AG09319 (cell line): ENCODE measurements around the gene RNASE7.

Experiments used
- DNase-seq: peaks from one replicate; pipeline ENCODE4 v3.0.0-alpha.2; 2010; ENCODE audit warnings: low read depth; ENCODE audit errors: extremely low read depth
- CTCF ChIP-seq: IDR thresholded peaks from 2 replicates; pipeline ENCODE4 v1.5.1; 2011; ENCODE audit warnings: low read depth, mild to moderate bottlenecking, inconsistent platforms, low read length, moderate library complexity

The RNASE7 gene

DNA sequence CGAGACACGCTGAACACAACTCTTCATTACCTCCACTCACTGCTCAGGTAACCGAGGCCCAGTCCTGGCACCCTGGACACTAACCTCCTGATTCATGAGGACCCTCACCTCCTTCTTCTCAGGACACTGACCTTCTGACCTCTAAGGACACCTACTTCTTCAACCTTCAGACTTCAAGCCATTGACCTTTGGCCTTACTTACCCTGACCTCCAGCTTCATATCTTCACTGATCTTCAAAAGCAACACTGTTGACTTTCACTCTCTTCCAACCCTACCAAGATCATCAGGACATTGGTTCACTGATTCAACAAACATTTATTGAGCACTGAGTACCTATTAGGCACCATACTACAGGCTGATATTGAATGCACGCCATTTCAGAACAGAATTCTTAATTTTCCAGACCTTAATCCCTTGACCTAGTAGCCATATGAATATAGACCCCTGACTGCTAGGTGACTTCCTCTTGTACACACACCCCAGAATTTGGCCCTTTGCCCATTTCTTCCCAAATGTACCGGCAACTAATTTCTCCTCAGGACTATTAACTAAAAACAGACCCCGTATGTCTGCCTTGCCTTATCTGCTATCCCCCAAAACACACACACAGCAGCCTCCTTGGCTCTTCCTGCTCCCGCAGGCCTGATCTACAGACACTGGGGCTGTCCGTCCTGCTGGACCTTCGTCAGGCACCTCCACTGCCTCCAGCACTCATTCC is 33.7 kb downstream of the RNASE7 start:
- no peak for DNase-seq
- TF ChIP-seq CTCF: no peak

DNA sequence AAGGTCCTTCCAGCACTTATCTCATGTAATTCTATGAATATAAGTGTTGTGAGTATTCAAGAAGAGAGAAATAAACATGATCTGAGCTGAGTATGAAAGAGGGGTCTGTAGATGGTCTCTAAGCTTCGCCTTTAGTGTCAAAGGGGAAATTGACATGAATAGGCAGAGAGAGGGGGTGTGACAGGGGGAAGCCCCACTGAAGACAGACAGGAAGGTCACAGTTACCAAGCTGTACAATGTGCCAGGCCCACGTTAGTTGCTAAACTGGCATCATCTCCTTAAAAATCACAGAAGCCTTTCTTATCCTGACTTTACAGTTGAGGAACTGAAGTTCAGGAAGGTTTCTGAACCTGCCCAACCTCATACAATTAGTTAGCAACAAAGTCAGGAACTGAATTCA is 35.5 kb downstream of the RNASE7 start:
- TF ChIP-seq CTCF: no peak
- DNase-seq: no peak

- DNase-seq: no peak
- no peak for TF ChIP-seq CTCF
Measured at GRCh38 chr14:21078287-21078686, 36.1 kb downstream of the RNASE7 start.

DNA sequence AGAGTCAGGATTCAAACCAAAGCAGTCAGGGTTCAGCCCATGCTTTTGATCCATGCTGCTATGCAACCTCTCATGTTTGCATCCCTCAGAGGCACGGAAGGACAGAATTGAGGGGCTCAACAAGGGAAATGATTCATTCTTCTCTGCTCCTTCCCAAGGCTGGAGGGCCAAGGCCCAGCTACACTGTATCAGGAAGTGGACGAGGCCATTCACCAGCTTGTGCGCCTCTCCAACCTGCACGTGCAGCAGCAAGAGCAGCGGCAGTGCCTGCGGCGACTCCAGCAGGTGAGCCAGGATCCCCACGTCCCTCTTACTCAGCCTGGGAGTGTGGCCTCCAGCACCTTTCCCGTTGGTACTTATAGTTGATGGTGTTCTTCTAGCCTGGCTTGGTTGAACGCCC is 36.6 kb downstream of the RNASE7 start:
- no peak for TF ChIP-seq CTCF
- DNase-seq: no peak

DNA sequence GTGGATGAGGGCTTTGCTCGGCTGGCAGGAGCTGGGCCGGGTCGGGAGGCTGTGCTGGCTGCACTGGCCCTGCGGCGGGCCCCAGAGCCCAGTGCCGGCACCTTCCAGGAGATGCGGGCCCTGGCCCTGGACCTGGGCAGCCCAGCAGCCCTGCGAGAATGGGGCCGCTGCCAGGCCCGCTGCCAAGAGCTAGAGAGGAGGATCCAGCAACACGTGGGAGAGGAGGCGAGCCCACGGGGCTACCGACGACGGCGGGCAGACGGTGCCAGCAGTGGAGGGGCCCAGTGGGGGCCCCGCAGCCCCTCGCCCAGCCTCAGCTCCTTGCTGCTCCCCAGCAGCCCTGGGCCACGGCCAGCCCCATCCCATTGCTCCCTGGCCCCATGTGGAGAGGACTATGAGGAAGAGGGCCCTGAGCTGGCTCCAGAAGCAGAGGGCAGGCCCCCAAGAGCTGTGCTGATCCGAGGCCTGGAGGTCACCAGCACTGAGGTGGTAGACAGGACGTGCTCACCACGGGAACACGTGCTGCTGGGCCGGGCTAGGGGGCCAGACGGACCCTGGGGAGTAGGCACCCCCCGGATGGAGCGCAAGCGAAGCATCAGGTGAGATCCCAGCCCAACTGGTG is 39.5 kb downstream of the RNASE7 start:
- no peak for TF ChIP-seq CTCF
- DNase-seq: no peak

DNA sequence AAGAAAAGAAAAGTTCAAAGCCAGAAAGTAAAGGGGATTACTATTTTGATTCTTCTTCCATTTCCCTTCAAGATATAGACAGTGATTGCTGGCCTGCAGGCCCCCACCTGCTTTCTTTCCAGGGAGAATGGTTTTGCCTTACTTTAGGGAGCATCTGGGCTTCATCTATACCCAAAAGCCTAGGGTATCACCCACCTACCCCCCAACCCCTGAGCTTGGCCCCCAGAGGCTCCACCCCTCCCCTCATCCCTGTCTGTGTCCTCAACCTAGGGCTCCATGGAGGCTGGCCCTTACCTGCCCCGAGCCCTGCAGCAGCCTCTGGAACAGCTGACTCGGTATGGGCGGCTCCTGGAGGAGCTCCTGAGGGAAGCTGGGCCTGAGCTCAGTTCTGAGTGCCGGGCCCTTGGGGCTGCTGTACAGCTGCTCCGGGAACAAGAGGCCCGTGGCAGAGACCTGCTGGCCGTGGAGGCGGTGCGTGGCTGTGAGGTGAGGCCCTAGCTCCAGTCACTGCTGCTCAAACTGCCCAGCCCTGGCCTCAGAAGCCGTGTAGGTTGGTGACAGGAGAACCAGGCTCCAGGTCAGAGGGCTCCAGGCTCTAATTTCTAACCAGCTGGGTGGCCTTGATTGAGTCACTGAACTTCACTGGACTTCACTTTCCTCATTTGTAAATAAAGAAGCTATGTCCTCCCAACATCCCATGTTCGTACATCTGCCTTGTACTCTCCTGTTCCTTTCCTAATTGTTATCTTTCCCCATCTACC is 41.6 kb downstream of the RNASE7 start:
- TF ChIP-seq CTCF: no peak
- DNase-seq: no peak

DNA sequence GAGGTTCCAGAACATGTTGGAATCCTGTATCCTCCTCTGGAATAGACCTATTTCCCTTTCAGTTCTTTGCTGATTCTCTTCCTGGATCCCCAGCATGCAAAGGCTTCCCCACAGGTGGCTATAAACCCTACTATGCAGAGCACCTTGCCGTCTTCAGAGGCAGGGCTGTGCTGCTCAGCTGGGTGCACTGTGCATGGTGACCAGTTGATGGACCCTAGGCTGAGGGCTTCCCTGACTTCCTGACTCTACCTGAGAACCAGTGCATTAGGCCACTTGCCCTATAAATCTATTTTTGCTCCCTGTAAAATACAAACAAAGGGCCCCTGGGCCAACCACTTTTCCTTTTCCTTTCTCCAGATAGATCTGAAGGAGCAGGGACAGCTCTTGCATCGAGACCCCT is 42.2 kb downstream of the RNASE7 start:
- DNase-seq: no peak
- TF ChIP-seq CTCF: no peak
